ENCODE data around the gene APOBR. TPM values are rescaled to one million over a fixed set of nuclear protein-coding genes. Genes with fewer than 3 reads are reported as not detected.
"Not testable (repeated sequence)": the region's sequence is repeated elsewhere in the genome, so short reads cannot be mapped to it uniquely, and the experiment has no call there.

APOBR gene
- total and polyA plus RNA-seq, 12 donors: 0.11 to 18.2 (median 2.5) TPM

GRCh38 chr16:28544998-28545397 lies 50.6 kb downstream of the APOBR start:
- intact Hi-C loops (cut with DNase I): loop anchor here (5.0 to 10.0 kb wide), 3 partner anchors 48 to 220 kb away; partner anchors contain the start of genes APOBR (in 1 of the 2) and CLN3 (in 1 of the 2)
- no peaks in the 10 kb centered on the region for H3K36me3 ChIP-seq (replicated peaks in 1 of 2)
- no peak for TF ChIP-seq POLR2A (IDR thresholded peaks at IDR 0.05)
- no peak for TF ChIP-seq CTCF (IDR thresholded peaks at IDR 0.05)
- 79 to 94% (median 82%) methylated on average over 3 of the region's 3 CpGs for WGBS, 4 donors
- no peak for DNase-seq
- H3K4me1 ChIP-seq (replicated peaks in 1 of 2): no peaks in the 10 kb centered on the region
- H3K27ac ChIP-seq: no peak overlapping the region
- H3K9me3 ChIP-seq (replicated peaks in 1 of 3): no peaks in the 10 kb centered on the region
- H3K4me3 ChIP-seq: no peak overlapping the region
- no peaks in the 10 kb centered on the region for H3K27me3 ChIP-seq

GRCh38 chr16:28545964-28546363 lies 51.5 kb downstream of the APOBR start:
- 88 to 93% (median 89%) methylated on average over 6 to 7 of the region's 7 CpGs for WGBS, 4 donors
- not testable (repeated sequence) for H3K4me1 ChIP-seq (replicated peaks in 1 of 2); H3K4me3 ChIP-seq; H3K27me3 ChIP-seq; H3K36me3 ChIP-seq (replicated peaks in 1 of 2); DNase-seq; H3K9me3 ChIP-seq (replicated peaks in 1 of 3); H3K27ac ChIP-seq
- intact Hi-C loops (cut with DNase I): loop anchor here (10.0 kb wide), 2 partner anchors 51 to 221 kb away; partner anchors contain the start of genes APOBR (in 1 of the 2) and CLN3 (in 1 of the 2)

GRCh38 chr16:28546626-28547025 lies 52.2 kb downstream of the APOBR start:
- no peak overlapping the region for H3K4me3 ChIP-seq
- TF ChIP-seq CTCF (IDR thresholded peaks at IDR 0.05): no peak
- no peaks in the 10 kb centered on the region for H3K36me3 ChIP-seq (replicated peaks in 1 of 2)
- H3K4me1 ChIP-seq (replicated peaks in 1 of 2): no peaks in the 10 kb centered on the region
- H3K9me3 ChIP-seq (replicated peaks in 1 of 3): no peaks in the 10 kb centered on the region
- H3K27me3 ChIP-seq: no peaks in the 10 kb centered on the region
- no peak overlapping the region for H3K27ac ChIP-seq
- DNase-seq: no peak
- intact Hi-C loops (cut with DNase I): loop anchor here (10.0 kb wide), 2 partner anchors 52 to 222 kb away; partner anchors contain the start of genes APOBR (in 1 of the 2) and CLN3 (in 1 of the 2)
- 75 to 80% (median 77%) methylated on average over 7 of the region's 7 CpGs for WGBS, 4 donors

DNA sequence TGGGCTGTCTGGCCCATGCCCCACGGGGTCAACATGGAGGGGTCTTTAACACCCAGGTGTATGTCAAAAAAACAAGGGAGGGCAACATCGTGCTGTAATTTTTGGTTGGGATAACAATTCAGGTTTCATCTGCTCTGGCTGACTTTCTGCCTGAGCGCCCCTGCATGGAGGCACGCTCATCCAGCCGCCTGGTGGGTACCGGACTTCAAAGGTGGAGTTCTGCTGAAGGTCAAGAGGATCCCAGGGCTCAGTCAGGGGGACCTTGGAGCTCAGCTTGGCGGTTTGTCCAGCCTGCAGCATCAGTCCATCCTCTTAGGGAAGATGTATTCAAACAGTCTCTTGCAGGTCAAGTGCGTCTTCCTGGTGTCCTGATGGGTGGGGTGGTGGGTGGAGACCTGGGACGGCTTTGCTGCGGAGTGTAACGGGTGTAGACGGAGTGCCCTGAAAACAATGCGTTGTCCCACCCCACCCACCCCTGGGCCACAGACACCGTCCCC lies 53.9 kb downstream of the APOBR start:
- no peaks in the 10 kb centered on the region for H3K36me3 ChIP-seq (replicated peaks in 1 of 2)
- no peaks in the 10 kb centered on the region for H3K27me3 ChIP-seq
- no peak overlapping the region for H3K27ac ChIP-seq
- intact Hi-C loops (cut with DNase I): loop anchor here (10.0 kb wide), 2 partner anchors 54 to 224 kb away; partner anchors contain the start of genes APOBR (in 1 of the 2) and CLN3 (in 1 of the 2)
- no peak overlapping the region for H3K4me3 ChIP-seq
- TF ChIP-seq CTCF (IDR thresholded peaks at IDR 0.05) (no peak), POLR2A (IDR thresholded peaks at IDR 0.05) (no peak)
- no peaks in the 10 kb centered on the region for H3K4me1 ChIP-seq (replicated peaks in 1 of 2)
- 54 to 63% (median 60%) methylated on average over 5 to 14 of the region's 14 CpGs for WGBS, 4 donors
- H3K9me3 ChIP-seq (replicated peaks in 1 of 3): no peaks in the 10 kb centered on the region
- DNase-seq: no peak

Other genes starting within 250 kb of the APOBR start
- 1 to 10 TPM; 1.6 to 6.9 (median 4.2) TPM for gene SBK1, start 202.1 kb upstream of the APOBR start, total RNA-seq
- 1 to 10 TPM in 2 of 3 donors, under 1 TPM in 1; 0.57 to 4.7 (median 2.7) TPM for gene SBK1, start 202.1 kb upstream of the APOBR start, polyA plus RNA-seq
- 1 to 10 TPM in 4 of 9 donors, under 1 TPM in 2, not detected in 3; 0.28 to 1.9 (median 1.3) TPM for gene NPIPB6, start 131.1 kb upstream of the APOBR start, total RNA-seq
- 1 to 10 TPM in 1 of 3 donors, under 1 TPM in 2; 0.18 to 1.1 (median 0.54) TPM for gene NPIPB6, start 131.1 kb upstream of the APOBR start, polyA plus RNA-seq
- gene EIF3CL, start 90.8 kb upstream of the APOBR start, total RNA-seq: 100 to 1,000 TPM in 3 of 9 donors, 10 to 100 TPM in 6; 32.4 to 313 (median 74.9) TPM
- gene EIF3CL, start 90.8 kb upstream of the APOBR start, polyA plus RNA-seq: 10 to 100 TPM; 47.2 to 79.0 (median 59.2) TPM
- under 1 TPM in 2 of 9 donors, not detected in 7; 0.18 to 0.51 TPM for gene NPIPB7, start 22.3 kb upstream of the APOBR start, total RNA-seq
- gene NPIPB7, start 22.3 kb upstream of the APOBR start, polyA plus RNA-seq: under 1 TPM; 0.16 to 0.56 (median 0.54) TPM
- gene CLN3, start 2.6 kb upstream of the APOBR start, total RNA-seq: 10 to 100 TPM in 8 of 9 donors, 1 to 10 TPM in 1; 8.4 to 78.0 (median 42.5) TPM
- 10 to 100 TPM; 19.0 to 25.9 (median 19.4) TPM for gene CLN3, start 2.6 kb upstream of the APOBR start, polyA plus RNA-seq
- 1 to 10 TPM in 1 of 9 donors, under 1 TPM in 2, not detected in 6; 0.29 to 1.7 (median 0.32) TPM for gene IL27, start 12.2 kb downstream of the APOBR start, total RNA-seq
- gene IL27, start 12.2 kb downstream of the APOBR start, polyA plus RNA-seq: 1 to 10 TPM in 1 of 3 donors, under 1 TPM in 1, not detected in 1; 0.17 to 2.1 TPM
- 100 to 1,000 TPM in 6 of 9 donors, 10 to 100 TPM in 2, 1 to 10 TPM in 1; 4.9 to 746 (median 221) TPM for gene NUPR1, start 44.3 kb downstream of the APOBR start, total RNA-seq
- gene NUPR1, start 44.3 kb downstream of the APOBR start, polyA plus RNA-seq: 100 to 1,000 TPM; 123 to 317 (median 305) TPM
- 10 to 100 TPM; 21.8 to 64.1 (median 29.7) TPM for gene SGF29, start 59.3 kb downstream of the APOBR start, total RNA-seq
- gene SGF29, start 59.3 kb downstream of the APOBR start, polyA plus RNA-seq: 100 to 1,000 TPM in 1 of 3 donors, 10 to 100 TPM in 2; 18.4 to 118 (median 81.1) TPM
- 10 to 100 TPM in 1 of 9 donors, 1 to 10 TPM in 8; 1.6 to 22.5 (median 3.1) TPM for gene SULT1A2, start 102.4 kb downstream of the APOBR start, total RNA-seq
- 1 to 10 TPM in 2 of 3 donors, under 1 TPM in 1; 0.55 to 5.3 (median 2.1) TPM for gene SULT1A2, start 102.4 kb downstream of the APOBR start, polyA plus RNA-seq
- 100 to 1,000 TPM in 6 of 9 donors, 10 to 100 TPM in 3; 62.4 to 367 (median 119) TPM for gene SULT1A1, start 115.4 kb downstream of the APOBR start, total RNA-seq
- 100 to 1,000 TPM in 1 of 3 donors, 10 to 100 TPM in 2; 47.2 to 162 (median 72.8) TPM for gene SULT1A1, start 115.4 kb downstream of the APOBR start, polyA plus RNA-seq
- 1 to 10 TPM in 1 of 9 donors, not detected in 8; 1.8 TPM for gene NPIPB8, start 143.4 kb downstream of the APOBR start, total RNA-seq
- gene NPIPB8, start 143.4 kb downstream of the APOBR start, polyA plus RNA-seq: not detected
- gene EIF3C, start 216.8 kb downstream of the APOBR start, total RNA-seq: 100 to 1,000 TPM in 8 of 9 donors, 10 to 100 TPM in 1; 99.7 to 575 (median 339) TPM
- 1,000 to 10,000 TPM in 2 of 3 donors, 100 to 1,000 TPM in 1; 459 to 3,047 (median 2,044) TPM for gene EIF3C, start 216.8 kb downstream of the APOBR start, polyA plus RNA-seq

Data from adrenal gland (tissue), 12 donors.